ENCODE measurements around the gene KLHL8. TPM values are rescaled to one million over a fixed set of nuclear protein-coding genes. Genes with fewer than 3 reads are reported as not detected.

KLHL8 gene
- total RNA-seq, 2 donors from 2014 or later = 6.2 to 7.7 TPM

GRCh38 chr4:87130985-87131703 lies 89.3 kb downstream of the KLHL8 start:
- Histone ChIP-seq H3K36me3 (peaks cover 0 to 4% of the 10 kb centered on the region in 2 donors), H3K27me3 (replicated peaks; ENCODE audit: insufficient read depth) (no peaks in the 10 kb centered on the region), H3K4me1 (replicated peaks) (no peaks in the 10 kb centered on the region), H3K27ac (no peak overlapping the region), H3K9me3 (no peaks in the 10 kb centered on the region), H3K4me3 (no peak overlapping the region)
- no peak for TF ChIP-seq POLR2AphosphoS5 (IDR thresholded peaks at IDR 0.05)
- TF ChIP-seq POLR2A (IDR thresholded peaks at IDR 0.05) = no peak
- TF ChIP-seq, protein P1, sequence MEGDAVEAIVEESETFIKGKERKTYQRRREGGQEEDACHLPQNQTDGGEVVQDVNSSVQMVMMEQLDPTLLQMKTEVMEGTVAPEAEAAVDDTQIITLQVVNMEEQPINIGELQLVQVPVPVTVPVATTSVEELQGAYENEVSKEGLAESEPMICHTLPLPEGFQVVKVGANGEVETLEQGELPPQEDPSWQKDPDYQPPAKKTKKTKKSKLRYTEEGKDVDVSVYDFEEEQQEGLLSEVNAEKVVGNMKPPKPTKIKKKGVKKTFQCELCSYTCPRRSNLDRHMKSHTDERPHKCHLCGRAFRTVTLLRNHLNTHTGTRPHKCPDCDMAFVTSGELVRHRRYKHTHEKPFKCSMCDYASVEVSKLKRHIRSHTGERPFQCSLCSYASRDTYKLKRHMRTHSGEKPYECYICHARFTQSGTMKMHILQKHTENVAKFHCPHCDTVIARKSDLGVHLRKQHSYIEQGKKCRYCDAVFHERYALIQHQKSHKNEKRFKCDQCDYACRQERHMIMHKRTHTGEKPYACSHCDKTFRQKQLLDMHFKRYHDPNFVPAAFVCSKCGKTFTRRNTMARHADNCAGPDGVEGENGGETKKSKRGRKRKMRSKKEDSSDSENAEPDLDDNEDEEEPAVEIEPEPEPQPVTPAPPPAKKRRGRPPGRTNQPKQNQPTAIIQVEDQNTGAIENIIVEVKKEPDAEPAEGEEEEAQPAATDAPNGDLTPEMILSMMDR (IDR thresholded peaks at IDR 0.05) = no peak
- 87% methylated on average over 7 of the region's 7 CpGs for WGBS
- intact Hi-C loops (cut with DNase I) = no loop called here
- DNase-seq (ENCODE audit: low spot score) = no peak

GRCh38 chr4:87129681-87130080 lies 90.7 kb downstream of the KLHL8 start:
- no peaks in the 10 kb centered on the region for H3K9me3 ChIP-seq
- no peak for DNase-seq (ENCODE audit: low spot score)
- no peaks in the 10 kb centered on the region for H3K4me1 ChIP-seq (replicated peaks)
- no peak overlapping the region for H3K27ac ChIP-seq
- no peak overlapping the region for H3K4me3 ChIP-seq
- peaks cover 0 to 4% of the 10 kb centered on the region in 2 donors for H3K36me3 ChIP-seq
- TF ChIP-seq, protein P1 (IDR thresholded peaks at IDR 0.05) = no peak
- TF ChIP-seq POLR2A (IDR thresholded peaks at IDR 0.05) = no peak
- no peak for TF ChIP-seq POLR2AphosphoS5 (IDR thresholded peaks at IDR 0.05)
- intact Hi-C loops (cut with DNase I) = no loop called here
- WGBS = 99% methylated on average over 6 of the region's 6 CpGs
- no peaks in the 10 kb centered on the region for H3K27me3 ChIP-seq (replicated peaks; ENCODE audit: insufficient read depth)

DNA sequence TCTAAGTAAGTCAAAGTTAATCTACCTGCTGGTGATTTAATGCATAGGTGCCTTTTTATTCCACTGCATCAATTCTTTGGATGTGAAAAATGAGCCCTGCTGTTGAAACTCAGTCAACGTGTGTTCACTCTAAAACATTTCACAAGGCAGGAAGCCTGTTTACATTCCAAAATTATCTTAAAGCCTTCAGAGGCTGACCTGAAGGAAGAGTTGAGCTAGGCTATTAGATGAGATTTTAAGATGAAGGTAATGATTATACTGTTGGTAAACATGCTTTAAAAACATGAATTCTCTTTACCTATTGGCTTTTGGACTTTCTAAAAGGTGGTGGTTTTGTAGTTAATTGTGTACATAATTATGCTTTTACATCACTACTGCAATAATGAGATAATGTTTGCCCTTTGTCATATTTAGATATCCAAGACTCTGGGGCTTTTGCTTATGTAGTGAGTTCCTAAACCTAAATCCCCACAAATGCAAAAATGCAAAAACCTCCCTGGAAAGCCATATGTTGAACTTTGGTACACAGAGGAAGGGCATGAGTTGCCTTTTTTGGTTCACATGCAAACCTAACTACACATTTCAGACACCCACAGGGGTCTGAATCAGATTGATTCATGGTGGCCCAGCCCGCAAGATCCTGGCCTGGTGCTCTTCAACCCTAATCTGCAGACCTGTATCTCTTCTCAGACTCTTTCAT lies 92.3 kb downstream of the KLHL8 start:
- Histone ChIP-seq H3K9me3 (no peaks in the 10 kb centered on the region), H3K4me3 (no peak overlapping the region), H3K27ac (no peak overlapping the region), H3K4me1 (replicated peaks) (no peaks in the 10 kb centered on the region), H3K27me3 (replicated peaks; ENCODE audit: insufficient read depth) (no peaks in the 10 kb centered on the region), H3K36me3 (no peaks in the 10 kb centered on the region)
- intact Hi-C loops (cut with DNase I) = no loop called here
- WGBS = 78% methylated on average over 2 of the region's 2 CpGs
- no peak for TF ChIP-seq POLR2A (IDR thresholded peaks at IDR 0.05)
- no peak for DNase-seq (ENCODE audit: low spot score)

GRCh38 chr4:87126056-87126455 lies 94.4 kb downstream of the KLHL8 start:
- TF ChIP-seq, protein P1 (IDR thresholded peaks at IDR 0.05) = no peak
- TF ChIP-seq POLR2A (IDR thresholded peaks at IDR 0.05) = no peak
- no peak for TF ChIP-seq POLR2AphosphoS5 (IDR thresholded peaks at IDR 0.05)
- H3K36me3 ChIP-seq = no peaks in the 10 kb centered on the region
- peaks cover 7% of the 10 kb centered on the region for H3K4me1 ChIP-seq (replicated peaks)
- H3K4me3 ChIP-seq = no peak overlapping the region
- no peak overlapping the region for H3K27ac ChIP-seq
- WGBS = 96% methylated on average over 9 of the region's 9 CpGs
- H3K27me3 ChIP-seq (replicated peaks; ENCODE audit: insufficient read depth) = no peaks in the 10 kb centered on the region
- intact Hi-C loops (cut with DNase I) = no loop called here
- DNase-seq (ENCODE audit: low spot score) = no peak
- H3K9me3 ChIP-seq = no peaks in the 10 kb centered on the region

DNA sequence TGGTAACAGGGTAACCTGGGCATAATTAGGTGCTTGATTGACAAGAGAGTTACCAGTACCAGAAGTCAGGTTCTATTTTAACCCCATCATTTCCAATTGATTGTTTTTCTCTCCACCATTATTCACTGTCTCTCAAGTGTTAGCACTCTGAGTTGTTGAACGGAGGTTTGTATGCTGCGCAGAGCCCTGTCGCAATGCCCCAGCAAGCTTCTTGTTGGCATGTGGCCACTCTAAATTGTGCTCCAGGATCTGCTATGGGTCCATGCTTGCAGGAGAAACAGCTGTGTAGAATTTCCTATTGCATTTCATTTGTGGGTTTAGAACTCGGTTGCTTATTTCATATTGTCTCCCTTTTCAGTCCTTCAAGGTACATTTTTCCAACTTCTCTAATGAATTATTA lies 98.2 kb downstream of the KLHL8 start:
- peak overlapping the region; percentile 77 to 79 for H3K27ac ChIP-seq
- no peaks in the 10 kb centered on the region for H3K27me3 ChIP-seq (replicated peaks; ENCODE audit: insufficient read depth)
- H3K36me3 ChIP-seq = no peaks in the 10 kb centered on the region
- H3K4me3 ChIP-seq = no peak overlapping the region
- intact Hi-C loops (cut with DNase I) = no loop called here
- H3K9me3 ChIP-seq = no peaks in the 10 kb centered on the region
- TF ChIP-seq POLR2AphosphoS5 (IDR thresholded peaks at IDR 0.05) = peak; percentile 52
- TF ChIP-seq POLR2A (IDR thresholded peaks at IDR 0.05) = no peak
- peak; percentile 81 for DNase-seq (ENCODE audit: low spot score)
- 31% methylated on average over 4 of the region's 4 CpGs for WGBS
- H3K4me1 ChIP-seq (replicated peaks) = peaks cover 14% of the 10 kb centered on the region

Measured in prostate gland (tissue), 2 donors.